Loucy (cell line): ENCODE data around the gene ADAMTS2.

Source experiments
- CTCF ChIP-seq: fragments of 200-600 bp; sonication (generic); conservative IDR thresholded peaks from 2 replicates; pipeline ENCODE4 v1.5.1; 2014; ENCODE audit warnings: mild to moderate bottlenecking, antibody characterized with exemption, low read length
- EZH2phosphoT487 ChIP-seq: fragments of 200-600 bp; IDR thresholded peaks from 2 replicates; pipeline ENCODE4 v1.6.1; 2018; ENCODE audit warnings: antibody characterized with exemption, mild to moderate bottlenecking, moderate library complexity, borderline replicate concordance

DNA sequence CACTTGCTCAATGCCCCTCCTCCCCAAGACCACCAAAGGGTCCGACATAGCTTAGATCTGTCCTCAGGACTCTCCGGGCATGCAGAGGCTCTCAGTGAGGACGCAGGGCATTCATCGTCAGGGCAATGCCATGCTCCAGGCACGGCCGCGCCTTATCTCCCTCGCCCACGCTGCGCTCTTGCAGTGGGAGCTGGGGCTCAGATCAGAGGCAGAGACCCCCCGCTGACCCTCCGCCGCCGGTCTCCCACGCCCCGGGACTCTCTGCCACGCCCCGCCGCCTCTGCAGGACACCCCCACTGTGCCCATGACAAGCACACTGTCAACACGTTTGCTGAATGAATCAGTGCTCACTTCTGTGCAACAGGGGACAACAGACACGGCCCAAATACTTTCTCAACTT, 140.7 kb downstream of the ADAMTS2 start:
- TF ChIP-seq CTCF (no peak), EZH2phosphoT487 (no peak)
